Fibroblast of skin of left biceps (primary cell): ENCODE data around the gene SLC38A7.
A peak's percentile ranks its signal among the peaks of the same experiment; 100 is the strongest.
"Not testable (repeated sequence)": the region's sequence is repeated elsewhere in the genome, so short reads cannot be mapped to it uniquely, and the experiment has no call there.

Experiments
- DNase-seq, 2 experiments: peaks; one replicate each; pipeline ENCODE4 v3.0.0-alpha.2; 2013; ENCODE audit warnings: low read depth in 2 of 2

The SLC38A7 gene

GRCh38 chr16:58678269-58678668, 6.3 kb downstream of the SLC38A7 start:
- DNase-seq = no peak

GRCh38 chr16:58670946-58671583, 13.5 kb downstream of the SLC38A7 start:
- DNase-seq = no peak

- no peak for DNase-seq
Measured at GRCh38 chr16:58670177-58670576, 14.4 kb downstream of the SLC38A7 start.

GRCh38 chr16:58665200-58665599, 19.4 kb downstream of the SLC38A7 start:
- DNase-seq = no peak

- peak; percentile 47 to 51 for DNase-seq
Measured at GRCh38 chr16:58661199-58661830, 23.3 kb downstream of the SLC38A7 start.

GRCh38 chr16:58659911-58660310, 24.7 kb downstream of the SLC38A7 start:
- DNase-seq = not testable (repeated sequence)

- peak in 1 of 2 experiments; percentile 4 for DNase-seq
Measured at GRCh38 chr16:58658796-58659211, 25.8 kb downstream of the SLC38A7 start.

- no peak for DNase-seq
Measured at GRCh38 chr16:58656899-58657298, 27.7 kb downstream of the SLC38A7 start.

GRCh38 chr16:58655215-58655596, 29.4 kb downstream of the SLC38A7 start:
- no peak for DNase-seq

GRCh38 chr16:58654560-58655214, 29.9 kb downstream of the SLC38A7 start:
- no peak for DNase-seq

GRCh38 chr16:58652741-58653140, 31.8 kb downstream of the SLC38A7 start:
- DNase-seq = no peak

GRCh38 chr16:58651965-58652348, 32.6 kb downstream of the SLC38A7 start:
- no peak for DNase-seq

- no peak for DNase-seq
Measured at GRCh38 chr16:58649707-58650106, 34.9 kb downstream of the SLC38A7 start.

- no peak for DNase-seq
Measured at GRCh38 chr16:58647107-58647506, 37.5 kb downstream of the SLC38A7 start.

- DNase-seq = no peak
Measured at GRCh38 chr16:58644765-58645487, 39.6 kb downstream of the SLC38A7 start.

- DNase-seq = no peak
Measured at GRCh38 chr16:58644108-58644507, 40.5 kb downstream of the SLC38A7 start.

- no peak for DNase-seq
Measured at GRCh38 chr16:58640949-58641348, 43.6 kb downstream of the SLC38A7 start.

GRCh38 chr16:58639836-58640235, 44.7 kb downstream of the SLC38A7 start:
- DNase-seq = no peak

- DNase-seq = no peak
Measured at GRCh38 chr16:58639230-58639629, 45.3 kb downstream of the SLC38A7 start.

GRCh38 chr16:58638148-58639036, 46.2 kb downstream of the SLC38A7 start:
- DNase-seq = peak; percentile 52 to 59

- not testable (repeated sequence) for DNase-seq
Measured at GRCh38 chr16:58637021-58637420, 47.5 kb downstream of the SLC38A7 start.
